HS-5 (cell line): ENCODE results near the gene HSP90AA1.

ENCODE experiments used
- DNase-seq: peaks from one replicate; pipeline ENCODE4 v3.0.0-alpha.2; 2012; ENCODE audit warnings: low read depth

HSP90AA1 gene

GRCh38 chr14:102040153-102040552 is 46.7 kb downstream of the HSP90AA1 start:
- DNase-seq: no peak

GRCh38 chr14:102039157-102039556 is 47.7 kb downstream of the HSP90AA1 start:
- no peak for DNase-seq

- no peak for DNase-seq
Measured at GRCh38 chr14:102037686-102038085, 49.2 kb downstream of the HSP90AA1 start.

GRCh38 chr14:102035914-102036313 is 50.9 kb downstream of the HSP90AA1 start:
- DNase-seq: no peak

- no peak for DNase-seq
Measured at GRCh38 chr14:102034301-102034700, 52.5 kb downstream of the HSP90AA1 start.

- DNase-seq: no peak
Measured at GRCh38 chr14:102033241-102033640, 53.6 kb downstream of the HSP90AA1 start.
